Measurements from ENCODE around the gene ARHGAP15. TPM values are rescaled to one million over a fixed set of nuclear protein-coding genes. Genes with fewer than 3 reads are reported as not detected.

Gene ARHGAP15
- total RNA-seq, 2 donors from 2014 or later, result 11.0 to 11.8 TPM

DNA sequence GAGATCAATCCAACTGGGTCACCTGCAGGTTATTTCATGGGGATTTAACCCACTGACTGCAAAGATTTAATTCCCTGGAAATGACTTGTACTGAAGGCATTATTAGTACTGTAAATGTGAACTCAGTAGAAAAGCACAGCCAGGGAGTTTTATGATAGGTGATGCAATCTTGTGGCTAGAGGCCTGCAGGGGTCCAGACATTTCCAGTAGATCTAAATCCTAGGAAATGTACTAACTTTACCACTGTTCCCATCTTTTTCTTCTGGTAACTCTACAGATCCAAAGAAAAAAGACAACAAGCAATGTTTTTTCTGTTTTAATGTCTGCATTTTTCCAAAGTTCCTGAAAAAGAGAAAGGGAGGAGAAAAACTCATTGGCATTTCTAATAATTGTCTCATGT is 500.1 kb downstream of the ARHGAP15 start:
- Histone ChIP-seq H3K4me1 (ENCODE audit: control insufficient read depth in 1 of 2, low read depth in 2 of 2) (no peaks in the 10 kb centered on the region), H3K36me3 (no peaks in the 10 kb centered on the region), H3K27ac (no peak overlapping the region), H3K27me3 (replicated peaks; ENCODE audit: insufficient read depth) (no peaks in the 10 kb centered on the region), H3K9me3 (no peaks in the 10 kb centered on the region), H3K4me3 (no peak overlapping the region)
- no peak for ATAC-seq (ENCODE audit: insufficient number of reproducible peaks, low FRiP score, low read depth)
- DNase-seq (ENCODE audit: low spot score), result no peak
- TF ChIP-seq CTCF (IDR thresholded peaks at IDR 0.05), result no peak

DNA sequence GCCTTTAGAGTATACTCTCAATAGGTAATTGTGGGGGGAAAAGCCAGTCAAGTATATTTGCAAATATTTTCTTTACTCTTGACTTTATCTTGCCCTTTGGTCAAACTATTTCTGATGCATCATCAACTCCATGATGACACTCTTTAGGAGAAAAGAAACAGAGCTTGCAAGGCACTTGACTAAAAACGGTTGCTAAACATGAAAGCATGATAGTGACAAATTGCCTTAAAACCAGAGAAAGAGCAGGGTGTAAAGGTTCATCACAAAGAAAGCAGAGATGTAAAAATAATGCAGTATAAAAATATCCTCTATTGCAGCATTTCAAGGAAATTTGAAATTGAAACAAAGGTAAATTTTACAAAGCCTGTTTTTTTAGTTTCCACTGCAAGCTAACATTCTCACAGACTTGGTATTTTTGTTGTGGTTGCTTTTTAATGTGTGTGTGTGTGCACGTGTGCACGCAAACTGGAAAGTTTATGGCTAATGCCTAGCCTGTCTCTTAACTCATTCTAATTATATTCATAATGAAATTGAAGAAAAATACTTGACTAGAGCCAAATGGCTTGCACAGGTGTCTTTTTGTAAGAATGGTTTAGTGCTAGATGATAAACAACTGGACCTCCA is 503.6 kb downstream of the ARHGAP15 start:
- no peaks in the 10 kb centered on the region for H3K4me1 ChIP-seq (ENCODE audit: control insufficient read depth in 1 of 2, low read depth in 2 of 2)
- DNase-seq (ENCODE audit: low spot score) (no peak), ATAC-seq (ENCODE audit: insufficient number of reproducible peaks, low FRiP score, low read depth) (no peak)
- H3K36me3 ChIP-seq, result no peaks in the 10 kb centered on the region
- H3K27ac ChIP-seq, result no peak overlapping the region
- no peaks in the 10 kb centered on the region for H3K27me3 ChIP-seq (replicated peaks; ENCODE audit: insufficient read depth)
- no peak overlapping the region for H3K4me3 ChIP-seq
- no peak for TF ChIP-seq CTCF (IDR thresholded peaks at IDR 0.05)
- no peaks in the 10 kb centered on the region for H3K9me3 ChIP-seq

GRCh38 chr2:143633419-143633818 is 504.2 kb downstream of the ARHGAP15 start:
- H3K36me3 ChIP-seq, result no peaks in the 10 kb centered on the region
- no peaks in the 10 kb centered on the region for H3K9me3 ChIP-seq
- H3K4me3 ChIP-seq, result no peak overlapping the region
- DNase-seq (ENCODE audit: low spot score) (no peak), ATAC-seq (ENCODE audit: insufficient number of reproducible peaks, low FRiP score, low read depth) (no peak)
- H3K27me3 ChIP-seq (replicated peaks; ENCODE audit: insufficient read depth), result no peaks in the 10 kb centered on the region
- H3K4me1 ChIP-seq (ENCODE audit: control insufficient read depth in 1 of 2, low read depth in 2 of 2), result no peaks in the 10 kb centered on the region
- TF ChIP-seq CTCF (IDR thresholded peaks at IDR 0.05), result no peak
- no peak overlapping the region for H3K27ac ChIP-seq

DNA sequence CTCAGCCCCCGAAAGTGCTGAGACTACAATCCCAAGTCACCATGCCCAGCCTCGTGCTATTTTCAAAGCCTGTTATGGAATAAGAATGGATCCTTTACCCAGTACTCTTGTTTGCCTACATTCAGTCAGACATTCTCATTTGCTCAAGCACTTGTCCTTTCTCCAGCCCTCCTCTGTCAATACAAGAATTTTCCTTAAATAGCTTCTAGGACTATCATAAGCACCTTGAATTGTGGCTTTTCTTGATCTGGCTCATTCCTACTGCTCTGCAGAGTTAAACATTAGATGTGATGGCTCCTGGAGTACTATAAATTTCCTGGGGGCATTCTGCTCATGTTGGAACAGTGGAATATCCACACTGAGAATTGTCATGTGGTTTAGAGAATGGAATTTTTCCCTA is 506.1 kb downstream of the ARHGAP15 start:
- TF ChIP-seq CTCF (IDR thresholded peaks at IDR 0.05), result no peak
- ATAC-seq (ENCODE audit: insufficient number of reproducible peaks, low FRiP score, low read depth), result no peak
- Histone ChIP-seq H3K27ac (no peak overlapping the region), H3K4me1 (ENCODE audit: control insufficient read depth in 1 of 2, low read depth in 2 of 2) (no peaks in the 10 kb centered on the region), H3K4me3 (no peak overlapping the region), H3K36me3 (no peaks in the 10 kb centered on the region), H3K9me3 (no peaks in the 10 kb centered on the region), H3K27me3 (replicated peaks; ENCODE audit: insufficient read depth) (no peaks in the 10 kb centered on the region)
- no peak for DNase-seq (ENCODE audit: low spot score)

DNA sequence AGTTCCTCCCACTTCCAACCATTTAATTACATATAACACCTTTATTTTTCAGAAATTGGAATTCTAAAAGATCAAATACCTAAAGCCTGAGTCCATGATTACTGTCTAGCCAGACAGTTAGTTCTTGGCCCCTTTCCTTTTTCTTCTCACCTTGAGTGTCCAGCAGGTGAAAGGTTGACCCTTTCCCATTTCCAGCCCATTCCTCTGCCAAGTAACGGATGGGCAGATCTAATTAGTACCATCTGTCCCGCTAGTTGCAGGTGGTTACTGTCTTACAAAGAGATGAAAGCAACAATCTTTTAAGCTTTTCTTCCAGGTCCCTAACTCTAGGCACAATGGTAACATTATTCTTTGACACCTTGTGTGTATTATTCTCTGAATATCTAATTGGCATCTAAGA is 506.7 kb downstream of the ARHGAP15 start:
- H3K4me1 ChIP-seq (ENCODE audit: control insufficient read depth in 1 of 2, low read depth in 2 of 2), result no peaks in the 10 kb centered on the region
- H3K4me3 ChIP-seq, result no peak overlapping the region
- H3K27me3 ChIP-seq (replicated peaks; ENCODE audit: insufficient read depth), result no peaks in the 10 kb centered on the region
- ATAC-seq (ENCODE audit: insufficient number of reproducible peaks, low FRiP score, low read depth), result no peak
- H3K9me3 ChIP-seq, result no peaks in the 10 kb centered on the region
- no peak for TF ChIP-seq CTCF (IDR thresholded peaks at IDR 0.05)
- no peaks in the 10 kb centered on the region for H3K36me3 ChIP-seq
- DNase-seq (ENCODE audit: low spot score), result no peak
- H3K27ac ChIP-seq, result no peak overlapping the region

Data from thoracic aorta (tissue), 2 donors.